Stimulated activated CD8-positive, alpha-beta memory T cell treated with anti-CD3 and anti-CD28 coated beads, Interleukin-7, amount 100 ng/mL, for 48 hours (primary cell): Measurements from ENCODE around the gene ANKRD33.

Experiments used
- DNase-seq, 2 donors: peaks; one replicate each; pipeline ENCODE4 v3.0.0-alpha.2; 2020; ENCODE audit warnings: low read depth in 1 of 2; ENCODE audit errors: extremely low read depth in 1 of 2

ANKRD33 gene

DNA sequence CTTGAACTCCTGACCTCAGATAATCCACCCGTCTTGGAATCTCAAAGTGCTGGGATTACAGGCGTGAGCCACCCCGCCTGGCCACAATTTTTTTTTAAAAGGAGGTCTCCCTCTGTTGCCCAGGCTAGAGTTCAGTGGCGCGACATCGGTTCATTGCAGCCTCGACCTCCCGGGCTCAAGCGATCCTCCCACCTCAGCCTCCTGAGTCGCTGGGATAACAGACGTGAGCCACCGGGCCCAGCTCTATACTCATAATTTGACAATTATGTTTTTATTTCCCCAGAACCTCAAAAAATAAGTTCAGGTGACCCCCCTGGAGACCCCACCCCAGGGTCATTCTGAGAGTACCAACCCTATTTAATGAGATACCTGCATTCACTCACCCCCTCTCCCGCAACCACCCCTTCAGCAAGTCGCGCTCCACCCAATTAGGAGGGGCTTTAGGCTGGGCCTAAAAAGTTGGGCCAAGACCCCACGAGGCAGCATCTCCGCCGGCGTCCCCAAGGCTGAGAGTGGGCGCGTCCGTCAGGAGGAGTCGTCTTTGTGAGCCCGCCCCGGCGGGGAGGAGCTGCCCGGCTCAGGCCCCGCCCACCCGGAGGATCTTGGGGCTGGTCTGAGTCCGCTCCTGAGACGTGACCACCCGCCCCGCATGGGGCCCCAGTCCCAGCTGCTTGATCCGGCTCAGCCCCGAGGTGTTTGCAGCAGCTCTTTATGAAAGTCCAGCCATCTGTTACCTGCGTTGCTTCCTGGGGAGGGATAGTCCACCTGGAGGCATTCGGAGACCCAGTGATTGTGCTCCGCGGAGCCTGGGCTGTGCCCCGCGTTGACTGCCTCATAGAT is at the start of gene ANKRD33:
TSS of gene ANKRD33 (plus strand) at position 628 of the 840 bp plus-strand sequence. CDS start at position 712, 84 bp downstream.
- DNase-seq, result no peak

DNA sequence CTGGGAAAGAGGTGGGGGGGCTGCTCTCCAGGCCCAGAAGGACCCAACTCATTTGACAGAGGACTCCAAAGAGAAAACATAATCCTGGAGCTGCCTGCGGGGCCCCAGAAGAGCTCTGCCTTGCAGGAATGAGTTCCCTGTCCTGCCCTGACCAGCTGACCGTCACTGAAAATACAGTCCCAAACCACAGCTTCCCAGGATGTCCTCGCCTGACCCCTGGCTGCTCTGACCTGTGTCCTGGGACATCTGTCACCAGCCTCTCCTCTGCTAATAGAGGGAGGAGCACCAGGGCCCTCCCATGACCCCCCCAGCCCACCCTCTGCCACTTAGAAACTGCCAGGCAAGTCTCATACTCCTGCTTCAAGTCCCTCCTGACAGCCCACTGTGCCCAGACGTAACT is 49.1 kb upstream of the ANKRD33 start:
- no peak for DNase-seq

DNA sequence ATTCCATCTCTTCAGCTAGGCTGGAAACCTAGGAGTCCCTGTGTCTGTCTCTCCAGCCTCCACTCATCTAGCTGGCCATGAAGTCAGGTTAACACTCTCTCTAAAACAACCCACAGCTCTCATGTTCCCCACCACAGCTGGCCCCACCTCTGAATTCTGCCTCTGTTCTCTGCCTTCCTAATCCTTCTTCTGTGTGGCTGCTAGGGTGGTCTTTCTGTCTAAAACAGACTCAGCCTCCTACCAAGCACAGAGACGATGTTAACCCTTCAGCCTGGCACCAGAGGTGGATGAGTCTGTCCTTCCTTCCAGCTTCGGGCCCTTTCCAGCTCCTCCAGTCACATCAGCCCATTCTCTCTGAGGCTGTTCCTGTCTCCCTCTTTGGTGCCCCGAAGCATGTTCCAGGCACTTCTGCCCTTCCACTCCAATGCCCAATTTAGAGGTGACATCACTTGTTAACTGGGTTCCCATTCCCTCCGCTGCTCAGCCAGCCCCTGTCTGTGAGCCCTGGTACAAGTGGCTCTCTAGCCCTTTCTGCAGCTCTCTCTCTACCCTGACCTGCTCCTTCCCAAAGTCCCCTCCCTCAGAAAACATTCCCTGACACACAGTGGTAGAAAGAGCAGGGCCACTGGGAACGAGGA is 48.5 kb upstream of the ANKRD33 start:
- no peak for DNase-seq

DNA sequence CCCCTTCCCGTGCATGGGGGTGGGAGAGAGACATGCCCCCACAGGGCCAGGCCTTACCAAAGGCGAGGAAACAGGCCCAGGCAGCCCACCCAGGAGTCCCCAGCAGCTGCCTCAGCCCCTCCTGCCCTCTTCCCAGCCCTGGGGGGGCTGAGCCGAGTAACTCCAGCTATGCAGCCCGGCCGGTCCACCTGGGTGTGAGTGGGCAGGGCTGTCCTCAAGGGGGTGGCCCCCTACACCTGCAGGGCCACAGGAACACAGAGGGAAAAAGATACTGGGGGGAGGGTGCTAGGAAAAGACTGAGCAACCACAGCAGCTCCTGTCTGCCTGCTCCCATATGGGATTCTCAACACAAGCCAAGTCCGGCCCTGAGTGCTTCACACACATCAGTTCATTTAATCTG is 46.9 kb upstream of the ANKRD33 start:
- DNase-seq, result no peak

- DNase-seq, result no peak
Observed at GRCh38 chr12:51841727-51842126, 46.2 kb upstream of the ANKRD33 start.

DNA sequence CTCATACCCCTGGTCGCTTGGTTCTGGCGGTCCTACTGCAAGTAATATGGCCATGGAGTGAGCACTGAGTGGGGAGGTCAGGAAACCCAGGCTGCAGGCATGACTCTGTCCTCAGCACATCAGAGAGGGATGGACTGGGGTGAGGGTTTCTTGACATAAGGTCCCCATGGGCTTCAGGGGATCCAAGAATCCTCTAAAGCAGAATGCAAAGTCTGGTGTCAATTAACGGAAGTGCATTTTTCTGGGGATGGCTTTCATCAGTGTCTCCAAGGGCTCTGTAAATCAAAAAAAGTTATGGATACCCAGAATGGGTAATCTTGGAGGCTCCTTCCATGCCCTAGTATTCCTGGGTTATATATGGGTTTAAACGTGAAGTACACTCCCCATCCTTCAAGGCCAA is 43.0 kb upstream of the ANKRD33 start:
- no peak for DNase-seq

- no peak for DNase-seq
Observed at GRCh38 chr12:51845482-51845881, 42.4 kb upstream of the ANKRD33 start.

DNA sequence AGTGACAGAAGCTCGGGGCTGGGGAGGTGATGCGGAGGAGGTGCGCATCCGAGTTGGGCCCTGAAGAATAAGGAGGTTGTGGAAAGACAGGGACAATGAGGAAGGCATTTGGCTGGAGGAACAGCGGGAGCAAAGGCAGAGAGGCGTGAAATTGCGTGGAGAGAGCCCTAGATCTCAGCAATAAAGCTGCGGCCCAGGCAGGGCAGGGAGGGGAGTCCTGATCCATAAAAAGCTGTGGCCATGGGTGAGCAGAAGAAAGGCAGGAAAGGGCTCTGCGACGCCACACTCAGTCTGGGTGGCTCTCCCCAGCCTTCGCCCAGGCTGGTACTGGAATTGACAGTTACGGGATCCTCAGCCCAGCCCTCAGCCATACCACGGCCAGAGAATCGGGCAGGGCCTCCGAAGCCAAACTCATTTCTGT is 41.6 kb upstream of the ANKRD33 start:
- DNase-seq, result no peak

GRCh38 chr12:51846911-51847642 is 40.8 kb upstream of the ANKRD33 start:
- peak; percentile 27 to 29 for DNase-seq

DNA sequence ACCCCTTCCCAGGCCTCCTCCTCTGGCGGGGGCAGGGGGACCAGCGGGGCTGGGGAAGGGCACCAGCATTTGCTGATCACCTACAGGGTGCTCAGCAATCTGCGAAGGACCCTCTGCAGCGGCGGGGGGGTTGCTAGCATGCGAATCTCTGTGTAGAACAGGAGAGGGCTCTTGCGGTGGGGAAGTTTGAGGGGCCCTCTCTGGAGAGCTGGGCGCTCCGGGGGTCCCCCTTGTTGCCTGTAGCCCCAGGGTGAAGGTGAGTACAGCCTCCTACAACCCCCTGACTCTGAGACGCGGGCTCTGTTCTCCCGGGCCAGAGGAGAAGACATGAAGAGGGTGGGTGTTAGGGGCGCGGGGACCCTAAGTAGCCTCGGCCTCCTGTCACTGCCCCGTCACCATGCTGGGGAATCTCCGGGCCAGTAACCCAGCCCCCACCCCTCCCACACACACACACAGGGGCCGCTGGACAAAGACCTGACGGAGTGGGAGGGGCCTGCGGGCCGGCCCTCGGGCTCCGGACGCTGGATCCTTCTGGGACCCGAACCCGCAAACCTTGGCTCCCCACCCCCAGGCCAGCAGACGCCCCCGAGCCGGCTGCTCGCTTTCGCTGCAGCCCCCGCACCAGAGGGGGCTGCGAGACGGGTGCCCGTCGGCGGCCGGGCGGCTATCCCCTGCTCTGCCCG is 40.1 kb upstream of the ANKRD33 start:
- DNase-seq, result no peak

DNA sequence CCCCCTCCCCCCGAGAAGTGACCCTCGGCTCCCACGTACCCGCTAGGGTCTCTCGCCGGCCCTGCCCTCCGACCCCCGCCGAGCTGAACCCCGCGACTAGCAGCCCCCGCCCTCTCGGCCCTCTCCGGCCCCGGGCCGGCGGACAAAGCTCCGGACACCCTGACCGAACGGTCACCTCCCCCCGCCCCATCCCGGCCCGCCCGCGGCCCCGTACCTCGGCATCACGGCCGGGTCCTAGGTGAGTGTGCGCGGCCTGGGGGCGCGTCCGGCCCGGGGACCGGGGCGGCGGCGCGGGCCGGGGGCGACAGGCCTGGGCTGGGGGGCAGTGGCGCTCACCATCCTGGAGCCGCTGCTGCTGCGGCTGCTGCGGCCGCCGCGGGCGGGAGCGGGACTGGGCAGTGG is 39.6 kb upstream of the ANKRD33 start, which contains the start of gene FIGNL2:
TSS of gene FIGNL2 (minus strand) at position 393 of the 402 bp plus-strand sequence. CDS start 26,305 bp downstream, outside the sequence.
- no peak for DNase-seq

GRCh38 chr12:51848841-51849735 is 38.8 kb upstream of the ANKRD33 start:
- DNase-seq, result no peak

- no peak for DNase-seq
Observed at GRCh38 chr12:51850081-51850964, 37.6 kb upstream of the ANKRD33 start.

DNA sequence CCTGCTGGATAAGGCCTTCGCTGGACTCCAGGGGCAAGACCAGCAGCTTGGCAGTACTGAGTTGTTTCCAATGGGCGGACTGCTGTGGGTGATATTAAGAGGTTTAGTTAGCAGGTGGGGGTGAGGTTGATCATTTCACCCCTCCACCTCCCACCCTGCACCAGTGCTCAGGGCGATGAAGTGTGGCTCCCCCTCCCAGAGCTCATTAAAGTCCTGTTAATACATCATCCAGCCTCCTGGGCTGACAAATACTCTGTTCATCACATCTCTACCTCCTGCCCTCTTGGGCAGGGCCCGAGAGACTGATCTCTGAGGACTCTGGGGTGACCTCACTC is 37.0 kb upstream of the ANKRD33 start:
- DNase-seq, result no peak

GRCh38 chr12:51851413-51852124 is 36.3 kb upstream of the ANKRD33 start:
- no peak for DNase-seq

DNA sequence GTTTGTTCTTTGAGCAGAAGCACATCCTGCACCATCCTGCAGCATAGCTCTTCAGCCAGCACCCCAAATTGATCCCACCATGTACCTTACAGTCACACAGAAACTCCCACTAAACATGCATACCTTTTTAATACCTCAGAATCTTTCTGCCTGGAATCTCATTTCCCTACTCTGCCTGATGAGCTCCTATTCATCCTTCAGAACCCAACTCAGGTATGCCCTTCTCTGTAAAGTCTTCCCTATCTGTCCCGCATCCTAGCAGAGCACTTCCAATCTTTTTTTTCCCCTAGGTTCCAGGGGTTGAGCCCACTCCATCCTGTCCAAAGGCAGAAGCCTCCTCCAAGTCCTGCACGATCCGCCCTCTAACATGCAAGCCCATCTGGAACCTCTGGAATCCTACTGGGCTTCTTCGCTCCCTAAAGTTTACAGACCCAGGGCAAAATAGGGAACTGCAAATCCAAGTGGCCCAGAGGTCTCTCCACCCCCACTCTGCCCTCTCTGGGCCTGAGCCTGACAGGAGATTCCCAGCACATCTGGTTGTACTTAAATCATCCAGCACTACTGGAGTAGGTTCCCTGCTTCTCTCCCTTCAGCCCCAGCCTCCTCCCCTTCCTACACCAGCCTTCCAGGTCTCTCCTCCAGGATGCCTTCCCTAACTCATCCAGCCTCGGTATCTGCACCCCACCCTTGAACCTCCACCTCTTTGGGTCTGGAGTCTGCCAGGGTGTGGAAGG is 35.3 kb upstream of the ANKRD33 start:
- no peak for DNase-seq

DNA sequence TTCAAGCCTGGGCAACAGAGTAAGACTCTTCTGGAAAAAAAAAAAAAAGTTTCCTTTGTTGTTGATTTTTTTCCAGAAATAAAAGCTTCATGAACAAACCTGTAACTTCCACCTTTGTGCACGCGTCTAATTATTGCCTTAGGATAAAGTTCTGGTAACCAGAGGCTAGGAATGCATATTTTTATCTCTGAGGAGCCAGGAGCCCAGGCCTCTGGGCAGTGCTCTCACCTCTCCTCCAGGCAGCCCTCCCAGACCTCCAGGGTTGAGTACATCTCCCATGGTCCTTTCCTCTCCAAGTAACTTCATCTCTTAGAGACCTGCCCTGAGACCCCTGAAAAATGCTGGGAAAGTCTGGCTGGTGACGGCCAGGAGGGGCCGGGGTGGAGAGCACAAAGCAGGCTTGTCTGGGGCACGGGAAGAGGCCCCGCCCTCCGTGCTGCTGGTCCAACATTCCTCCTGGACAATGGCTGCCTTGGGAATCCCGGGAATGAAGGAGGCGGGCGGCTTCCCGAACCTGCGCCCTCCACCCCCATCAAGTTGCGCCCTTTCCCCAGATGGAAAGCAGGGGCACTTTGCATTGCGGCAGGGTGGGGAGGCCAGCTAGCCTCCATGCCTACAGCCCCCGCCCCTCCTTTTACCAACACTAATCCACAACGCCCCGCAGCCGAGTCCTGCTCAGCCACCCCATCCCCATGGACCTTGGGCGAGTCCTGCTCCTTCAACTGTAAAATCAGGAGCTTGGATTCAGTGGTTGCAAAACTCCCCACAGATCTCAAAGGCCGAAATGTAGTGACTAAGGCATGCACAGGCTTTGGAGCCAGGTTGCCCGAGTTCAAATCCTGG is 32.1 kb upstream of the ANKRD33 start:
- DNase-seq, result no peak
